HG02798 (cell line): Measurements from ENCODE around the gene ATP8B3.

Experiments used
- ATAC-seq: cut with Tn5 transposase; IDR thresholded peaks from one replicate; pipeline ENCODE4 v1.9.1; 2021; ENCODE audit warnings: mild to moderate bottlenecking; ENCODE audit not compliant: unreplicated experiment, poor library complexity

The ATP8B3 gene, protein sequence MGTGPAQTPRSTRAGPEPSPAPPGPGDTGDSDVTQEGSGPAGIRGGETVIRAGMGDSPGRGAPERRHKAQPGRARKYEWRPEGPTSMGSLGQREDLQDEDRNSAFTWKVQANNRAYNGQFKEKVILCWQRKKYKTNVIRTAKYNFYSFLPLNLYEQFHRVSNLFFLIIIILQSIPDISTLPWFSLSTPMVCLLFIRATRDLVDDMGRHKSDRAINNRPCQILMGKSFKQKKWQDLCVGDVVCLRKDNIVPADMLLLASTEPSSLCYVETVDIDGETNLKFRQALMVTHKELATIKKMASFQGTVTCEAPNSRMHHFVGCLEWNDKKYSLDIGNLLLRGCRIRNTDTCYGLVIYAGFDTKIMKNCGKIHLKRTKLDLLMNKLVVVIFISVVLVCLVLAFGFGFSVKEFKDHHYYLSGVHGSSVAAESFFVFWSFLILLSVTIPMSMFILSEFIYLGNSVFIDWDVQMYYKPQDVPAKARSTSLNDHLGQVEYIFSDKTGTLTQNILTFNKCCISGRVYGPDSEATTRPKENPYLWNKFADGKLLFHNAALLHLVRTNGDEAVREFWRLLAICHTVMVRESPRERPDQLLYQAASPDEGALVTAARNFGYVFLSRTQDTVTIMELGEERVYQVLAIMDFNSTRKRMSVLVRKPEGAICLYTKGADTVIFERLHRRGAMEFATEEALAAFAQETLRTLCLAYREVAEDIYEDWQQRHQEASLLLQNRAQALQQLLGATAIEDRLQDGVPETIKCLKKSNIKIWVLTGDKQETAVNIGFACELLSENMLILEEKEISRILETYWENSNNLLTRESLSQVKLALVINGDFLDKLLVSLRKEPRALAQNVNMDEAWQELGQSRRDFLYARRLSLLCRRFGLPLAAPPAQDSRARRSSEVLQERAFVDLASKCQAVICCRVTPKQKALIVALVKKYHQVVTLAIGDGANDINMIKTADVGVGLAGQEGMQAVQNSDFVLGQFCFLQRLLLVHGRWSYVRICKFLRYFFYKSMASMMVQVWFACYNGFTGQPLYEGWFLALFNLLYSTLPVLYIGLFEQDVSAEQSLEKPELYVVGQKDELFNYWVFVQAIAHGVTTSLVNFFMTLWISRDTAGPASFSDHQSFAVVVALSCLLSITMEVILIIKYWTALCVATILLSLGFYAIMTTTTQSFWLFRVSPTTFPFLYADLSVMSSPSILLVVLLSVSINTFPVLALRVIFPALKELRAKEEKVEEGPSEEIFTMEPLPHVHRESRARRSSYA (N-terminal part only)

DNA sequence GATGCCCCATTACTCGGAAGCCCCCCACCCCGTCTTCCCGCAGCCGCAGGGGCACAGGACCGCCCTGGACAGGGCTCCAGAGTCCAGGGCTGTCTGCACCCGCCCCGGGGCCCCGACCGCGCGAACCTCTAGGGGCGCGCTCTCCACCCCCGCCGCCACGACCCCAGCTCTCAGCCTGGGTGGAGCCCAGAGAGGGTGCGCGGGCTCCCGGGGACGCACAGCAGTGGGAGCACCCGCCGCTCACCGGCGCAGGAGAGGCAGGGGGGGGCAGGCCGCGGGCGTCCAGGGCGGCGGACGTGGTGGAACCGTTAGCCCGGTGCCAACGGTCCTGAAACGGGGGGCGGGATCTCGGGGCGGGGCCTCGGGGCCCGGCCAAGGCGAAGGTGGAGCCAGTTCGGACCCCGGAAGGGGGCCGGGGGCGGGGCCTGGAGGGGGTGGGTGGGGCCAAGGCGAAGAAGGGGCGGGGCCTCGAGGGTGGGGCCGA is at the start of gene ATP8B3:
ATP8B3 (minus strand) TSS at position 335 of the 484 bp plus-strand sequence. CDS start 540 bp downstream, outside the sequence.
- peak; percentile 28 for ATAC-seq

GRCh38 chr19:1861599-1862031 is 49.5 kb upstream of the ATP8B3 start:
- ATAC-seq, result no peak

DNA sequence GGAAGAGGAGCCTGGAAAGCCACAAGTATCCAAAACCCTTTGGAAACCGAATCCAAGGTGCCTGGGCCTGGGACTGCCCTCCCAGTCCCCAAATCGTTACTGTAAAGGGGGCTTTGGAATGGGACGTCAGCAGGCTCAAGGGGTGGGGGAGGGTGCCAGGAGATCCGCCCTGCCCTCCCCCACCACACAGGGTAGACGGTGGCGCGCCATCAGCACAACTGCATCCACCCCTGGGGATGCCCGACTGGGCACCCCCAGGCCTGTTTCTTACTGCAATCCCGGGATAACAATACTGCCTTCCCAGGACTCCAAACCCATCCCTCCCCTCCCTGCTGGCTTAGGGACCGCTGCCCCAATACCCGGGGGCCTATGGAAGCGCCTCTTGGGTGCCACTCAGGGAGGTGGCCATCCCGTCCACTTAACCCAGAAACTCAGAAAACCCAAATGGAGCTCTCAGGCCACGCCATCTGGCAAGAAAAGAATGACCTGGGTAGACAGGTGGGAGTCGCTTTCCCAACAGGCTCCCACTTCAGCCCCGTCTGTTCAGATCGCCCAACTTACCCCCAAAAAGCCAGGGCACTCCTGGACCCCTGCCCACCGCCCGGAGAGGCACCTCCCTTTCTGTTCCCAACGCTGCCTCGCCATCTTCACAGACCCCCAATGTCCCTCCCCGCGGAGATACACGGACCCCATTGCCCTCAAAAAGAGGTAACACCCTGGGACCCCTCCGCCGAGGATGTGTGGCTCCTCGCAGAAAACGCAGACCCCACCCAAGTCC is 48.9 kb upstream of the ATP8B3 start:
- no peak for ATAC-seq

- no peak for ATAC-seq
Measured at GRCh38 chr19:1860042-1860775, 48.1 kb upstream of the ATP8B3 start.

DNA sequence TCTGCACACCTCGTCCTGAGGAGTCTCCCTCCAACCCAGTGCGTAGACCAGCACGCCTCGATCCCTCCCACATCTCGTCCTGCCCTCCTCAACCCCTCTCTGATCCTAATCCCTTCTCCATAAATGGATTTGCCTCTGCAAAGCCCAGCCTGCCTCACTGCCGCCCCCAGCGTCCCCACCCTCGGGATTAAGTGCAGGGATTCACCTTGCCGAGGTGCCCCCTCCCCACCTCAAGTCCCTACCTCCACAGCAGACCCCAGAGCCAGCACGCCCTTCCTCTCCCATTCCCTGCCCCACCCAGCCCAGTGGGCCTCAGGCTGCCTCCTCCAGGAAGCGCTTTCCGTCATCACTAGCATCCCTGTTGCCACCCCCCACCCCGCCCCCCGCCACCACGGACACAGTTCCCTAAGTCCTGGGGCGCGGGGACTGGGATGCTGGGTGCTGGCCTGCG is 47.3 kb upstream of the ATP8B3 start:
- ATAC-seq, result no peak

DNA sequence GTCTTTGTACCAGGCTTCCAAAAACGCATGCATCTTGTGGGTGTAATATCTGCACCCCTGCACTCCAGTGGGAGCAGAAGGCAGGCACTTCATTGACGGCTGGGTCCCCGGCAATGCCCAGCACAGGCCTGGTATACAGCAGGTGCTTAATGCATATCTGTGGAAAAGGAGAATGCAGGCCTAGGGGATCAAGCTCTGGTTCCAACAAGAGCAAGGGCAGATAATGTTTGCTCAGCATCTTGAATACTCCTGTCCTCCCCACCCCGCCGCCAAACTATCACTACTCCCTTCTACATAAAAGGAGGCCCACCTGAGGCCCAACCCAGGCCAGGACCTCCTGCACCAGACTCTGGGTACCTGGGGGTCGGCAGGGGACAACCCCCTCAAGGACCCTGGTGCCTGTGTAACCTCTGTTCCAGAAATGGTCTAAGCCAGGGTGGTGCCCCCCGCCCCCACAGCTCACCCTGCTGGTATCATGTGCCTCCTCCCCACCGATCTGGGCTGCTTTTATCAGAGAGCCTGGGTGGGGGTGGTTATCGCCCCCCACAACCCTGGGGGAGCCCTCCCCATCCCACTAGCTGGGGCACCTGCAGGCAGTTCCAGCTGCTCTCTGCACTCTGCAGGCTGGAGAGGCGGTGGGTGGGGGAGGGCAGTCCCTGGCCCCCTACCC is 46.5 kb upstream of the ATP8B3 start:
- no peak for ATAC-seq

- no peak for ATAC-seq
Measured at GRCh38 chr19:1857648-1858326, 45.7 kb upstream of the ATP8B3 start.

- peak; percentile 25 for ATAC-seq
Measured at GRCh38 chr19:1856698-1857603, 44.9 kb upstream of the ATP8B3 start.

GRCh38 chr19:1856345-1856697 is 44.2 kb upstream of the ATP8B3 start:
- ATAC-seq, result no peak

DNA sequence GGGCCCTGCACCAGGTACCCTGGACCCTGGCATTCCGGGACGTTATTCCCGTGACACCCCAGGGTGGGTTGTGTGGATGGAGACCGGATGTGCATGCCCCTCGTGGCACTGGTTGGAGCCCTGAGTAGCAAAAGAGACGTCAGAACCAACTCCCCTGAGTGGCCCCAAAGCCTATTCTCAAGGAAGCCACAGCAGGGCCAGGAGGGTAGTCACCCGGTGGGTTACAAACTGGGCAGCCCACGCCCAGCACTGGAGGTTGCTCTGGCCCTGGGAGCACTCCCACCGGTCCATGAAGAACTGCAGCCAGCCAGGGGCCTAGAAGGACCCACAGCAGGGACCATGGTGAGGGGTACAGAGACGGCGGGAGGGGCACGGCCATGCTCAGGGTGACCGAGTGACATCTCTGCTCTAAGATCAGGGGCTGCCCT is 43.8 kb upstream of the ATP8B3 start:
- no peak for ATAC-seq

- peak; percentile 63 for ATAC-seq
Measured at GRCh38 chr19:1855040-1855827, 43.2 kb upstream of the ATP8B3 start.

GRCh38 chr19:1854542-1855039 is 42.5 kb upstream of the ATP8B3 start:
- no peak for ATAC-seq

DNA sequence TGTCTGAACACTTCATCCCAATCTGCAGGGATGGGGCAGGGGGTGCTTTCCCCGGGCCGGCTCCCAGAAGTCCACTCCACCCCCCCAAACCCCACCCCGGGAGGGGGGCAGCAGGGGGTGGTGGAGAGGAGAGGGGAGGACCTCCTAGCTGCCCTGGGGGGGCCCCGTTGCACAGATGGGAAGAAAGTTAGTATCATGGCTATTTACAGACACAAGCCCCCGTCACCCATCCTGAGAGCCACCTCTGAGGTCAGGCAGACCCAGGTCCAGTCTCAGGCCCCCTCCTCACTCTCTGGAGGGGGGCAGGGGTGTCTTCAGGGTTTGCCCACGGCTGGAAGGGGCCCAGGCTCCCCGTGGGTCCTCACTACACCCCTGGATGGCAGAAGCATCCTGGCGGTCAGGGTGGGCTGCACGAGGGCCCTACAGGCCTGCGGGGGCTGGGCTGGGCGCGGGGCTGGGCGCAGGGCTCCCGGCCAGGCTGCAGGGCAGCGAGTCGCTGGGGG is 42.0 kb upstream of the ATP8B3 start:
- no peak for ATAC-seq

DNA sequence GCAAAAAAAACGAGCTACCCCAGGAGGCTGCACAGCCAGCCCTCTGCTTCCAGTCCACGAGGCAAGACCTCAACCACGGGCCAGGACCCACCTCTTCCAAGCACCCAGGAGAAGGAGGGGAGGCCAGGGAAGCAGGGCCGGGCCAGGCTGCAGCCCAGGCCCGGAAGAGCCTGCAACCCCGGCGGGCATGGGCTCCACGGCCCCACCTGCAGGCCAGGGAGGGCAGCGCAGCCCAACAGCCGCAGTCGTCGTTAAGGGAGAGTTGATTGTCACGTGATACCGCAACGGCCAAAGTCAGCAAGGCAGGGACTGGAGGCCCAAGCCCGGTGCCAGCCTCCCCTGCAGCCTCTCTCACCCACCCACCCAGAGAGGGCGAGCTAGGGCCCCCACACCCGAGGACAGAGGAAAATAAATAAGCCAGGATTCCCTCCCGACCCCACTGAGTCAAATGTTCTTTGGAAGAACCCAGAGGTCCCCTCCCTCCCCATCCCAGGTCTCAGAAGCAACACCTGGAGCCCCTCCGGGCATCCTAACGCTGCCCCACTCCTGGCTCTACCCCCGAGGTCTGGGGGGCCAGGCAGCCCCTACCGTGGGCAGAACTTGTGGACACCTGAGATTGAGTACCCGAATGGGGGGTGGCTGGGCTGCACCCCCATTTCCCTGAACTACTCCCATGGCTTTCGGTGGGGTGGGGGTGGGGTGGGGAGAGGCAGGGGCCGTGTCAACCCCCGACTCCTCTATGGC is 41.4 kb upstream of the ATP8B3 start:
- ATAC-seq, result no peak

DNA sequence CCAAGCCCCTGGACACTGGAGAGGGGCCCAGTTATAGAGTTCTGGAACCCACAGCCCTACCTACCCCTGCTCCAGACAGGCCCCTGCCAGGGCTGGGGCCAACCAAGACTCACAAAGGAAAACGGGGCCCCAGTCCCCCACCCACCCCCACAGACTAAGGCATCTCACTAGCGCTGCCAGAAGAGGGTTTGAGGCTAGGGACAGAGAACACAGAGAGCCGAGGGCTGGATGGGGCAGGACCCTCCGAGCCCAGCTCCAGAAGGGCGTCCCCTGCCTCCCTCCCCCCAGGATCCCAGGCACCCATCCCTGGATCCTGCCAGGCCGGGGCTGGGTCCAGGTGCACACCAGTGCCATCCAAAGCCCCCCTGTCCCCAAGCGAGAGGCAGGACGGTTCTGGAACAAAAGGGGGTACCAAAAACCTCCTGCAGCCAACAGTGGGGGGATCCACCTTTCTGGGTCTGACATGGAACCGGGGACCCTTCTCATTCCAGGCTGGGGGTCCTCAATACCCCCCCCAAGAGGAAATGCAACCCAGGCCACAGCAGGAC is 40.6 kb upstream of the ATP8B3 start:
- ATAC-seq, result no peak
